Stimulated activated CD8-positive, alpha-beta memory T cell treated with anti-CD3 and anti-CD28 coated beads, Interleukin-12 subunit alpha, Interleukin-12 subunit beta, amount 100 ng/mL, for 24 hours (primary cell): ENCODE data around the gene HORMAD2.
"Not testable (repeated sequence)": the region's sequence is repeated elsewhere in the genome, so short reads cannot be mapped to it uniquely, and the experiment has no call there.

Experiments used
- DNase-seq: peaks from one replicate; pipeline ENCODE4 v3.0.0-alpha.2; 2020; ENCODE audit errors: extremely low read depth

The HORMAD2 gene

GRCh38 chr22:30209642-30210041 is 129.4 kb downstream of the HORMAD2 start:
- DNase-seq: no peak

- DNase-seq: no peak
These were observed 130.1 kb downstream of the HORMAD2 start for GRCh38 chr22:30210235-30210909.

GRCh38 chr22:30211124-30211820 is 131.0 kb downstream of the HORMAD2 start:
- no peak for DNase-seq

GRCh38 chr22:30212363-30212995 is 132.2 kb downstream of the HORMAD2 start:
- DNase-seq: no peak

GRCh38 chr22:30212996-30213441 is 132.8 kb downstream of the HORMAD2 start:
- DNase-seq: no peak

- no peak for DNase-seq
These were observed 134.6 kb downstream of the HORMAD2 start for GRCh38 chr22:30214703-30215407.

GRCh38 chr22:30216272-30216671 is 136.0 kb downstream of the HORMAD2 start:
- not testable (repeated sequence) for DNase-seq

GRCh38 chr22:30216710-30217109 is 136.4 kb downstream of the HORMAD2 start:
- DNase-seq: no peak

GRCh38 chr22:30217698-30218560 is 137.7 kb downstream of the HORMAD2 start:
- DNase-seq: no peak

GRCh38 chr22:30219049-30219654 is 138.9 kb downstream of the HORMAD2 start:
- no peak for DNase-seq

- DNase-seq: no peak
These were observed 139.5 kb downstream of the HORMAD2 start for GRCh38 chr22:30219668-30220278.

GRCh38 chr22:30220338-30221012 is 140.2 kb downstream of the HORMAD2 start:
- DNase-seq: no peak

GRCh38 chr22:30221121-30221992 is 141.1 kb downstream of the HORMAD2 start:
- DNase-seq: no peak

GRCh38 chr22:30222321-30222720 is 142.1 kb downstream of the HORMAD2 start:
- DNase-seq: no peak

GRCh38 chr22:30223303-30223702 is 143.0 kb downstream of the HORMAD2 start:
- no peak for DNase-seq

GRCh38 chr22:30224161-30224857 is 144.0 kb downstream of the HORMAD2 start:
- DNase-seq: no peak

GRCh38 chr22:30225220-30225927 is 145.1 kb downstream of the HORMAD2 start:
- DNase-seq: no peak
